ENCODE measurements around the gene MXI1.
A peak's percentile ranks its signal among the peaks of the same experiment; 100 is the strongest.

- TF ChIP-seq CTCF (IDR thresholded peaks at IDR 0.05) (peak; percentile 15), EZH2 (IDR thresholded peaks at IDR 0.05) (no peak)
Observed at GRCh38 chr10:110221721-110222261, 14.4 kb downstream of the MXI1 start.
